SK-N-SH (cell line): ENCODE data around the gene MRPS34. TPM values are rescaled to one million over a fixed set of nuclear protein-coding genes. Genes with fewer than 3 reads are reported as not detected.
A peak's percentile ranks its signal among the peaks of the same experiment; 100 is the strongest.

Source experiments
- CTCF ChIA-PET: fragments of 300-600, 350-600 bp; formaldehyde crosslinking; extraction: SDS; loops from one replicate; lab custom pipeline; 2021; lab: Yijun Ruan, JAX
- POLR2A ChIA-PET: fragments of 350-600 bp; sonication (Branson Sonifier 250); formaldehyde crosslinking; extraction: SDS; loops from one replicate; lab custom pipeline; 2020; ENCODE audit warnings: antibody characterized with exemption, inconsistent platforms; lab: Yijun Ruan, JAX
- DNase-seq: peaks from one replicate; pipeline ENCODE4 v3.0.0; 2012
- H2AFZ ChIP-seq: fragments of 200-600 bp; sonication (generic); 2 replicates; pipeline ENCODE4 v1.8.1; 2016; ENCODE audit warnings: antibody characterized with exemption, mild to moderate bottlenecking, low read depth
- H3F3A ChIP-seq: fragments of 200-600 bp; sonication (generic); replicated peaks from 2 replicates; pipeline ENCODE3; 2016; ENCODE audit warnings: antibody characterized with exemption, mild to moderate bottlenecking; ENCODE audit not compliant: insufficient read depth
- H3K27ac ChIP-seq, 2 experiments: fragments of 200-500 bp in 1 of 2; fragments of 200-600 bp in 1 of 2; sonication (Bioruptor generic) in 1 of 2; sonication (generic), shearing (Covaris generic) in 1 of 2; 2 replicates each; pipeline versions ENCODE4 v1.5.1 to v1.6.1; 2014 to 2016; ENCODE audit warnings: low read depth in 2 of 2, inconsistent platforms in 1 of 2, low read length in 1 of 2, mild to moderate bottlenecking in 1 of 2, mixed read lengths in 1 of 2
- H3K27me3 ChIP-seq: fragments of 200-600 bp; sonication (generic), shearing (Covaris generic); 2 replicates; pipeline ENCODE4 v1.6.1; 2016; ENCODE audit warnings: mixed run types; ENCODE audit not compliant: insufficient read depth
- H3K36me3 ChIP-seq, 2 experiments: fragments of 200-500 bp in 1 of 2; fragments of 200-600 bp in 1 of 2; sonication (Bioruptor generic) in 1 of 2; sonication (generic) in 1 of 2; replicated peaks in 1 of 2; 2 replicates each; pipeline versions ENCODE3 to v1.5.1; 2014 to 2016; ENCODE audit warnings: low read length in 1 of 2, mild to moderate bottlenecking in 1 of 2; ENCODE audit not compliant: insufficient read depth in 2 of 2, control insufficient read depth in 1 of 2
- H3K4me1 ChIP-seq, 2 experiments: fragments of 200-500 bp in 1 of 2; fragments of 200-600 bp in 1 of 2; sonication (Bioruptor generic) in 1 of 2; sonication (generic), shearing (Covaris generic) in 1 of 2; 2 replicates each; pipeline versions ENCODE4 v1.5.1 to v1.6.1; 2014 to 2016; ENCODE audit warnings: low read depth in 1 of 2, low read length in 1 of 2, mixed run types in 1 of 2; ENCODE audit not compliant: insufficient read depth in 2 of 2, control insufficient read depth in 1 of 2
- H3K4me2 ChIP-seq: fragments of 200-600 bp; sonication (generic), shearing (Covaris generic); 2 replicates; pipeline ENCODE4 v1.6.1; 2017; ENCODE audit warnings: mixed run types
- H3K4me3 ChIP-seq, 2 experiments: fragments of 200-500 bp in 1 of 2; fragments of 200-600 bp in 1 of 2; sonication (Bioruptor generic) in 1 of 2; sonication (generic), shearing (Covaris generic) in 1 of 2; 2 replicates each; pipeline versions ENCODE4 v1.5.1 to v1.8.1; 2014 to 2016; ENCODE audit warnings: low read depth in 2 of 2, inconsistent platforms in 1 of 2, low read length in 1 of 2, mild to moderate bottlenecking in 1 of 2, mixed read lengths in 1 of 2, moderate library complexity in 1 of 2
- H3K79me2 ChIP-seq: fragments of 200-600 bp; sonication (generic); 2 replicates; pipeline ENCODE4 v1.8.1; 2017; ENCODE audit warnings: mild to moderate bottlenecking; ENCODE audit not compliant: insufficient read depth
- H3K9ac ChIP-seq: fragments of 200-600 bp; sonication (generic); 2 replicates; pipeline ENCODE4 v1.6.1; 2017; ENCODE audit warnings: mixed run types
- H3K9me2 ChIP-seq: fragments of 200-600 bp; sonication (generic); 2 replicates; pipeline ENCODE4 v1.6.1; 2017; ENCODE audit warnings: mixed run types
- H3K9me3 ChIP-seq: fragments of 200-600 bp; sonication (generic); 2 replicates; pipeline ENCODE4 v1.6.1; 2017; ENCODE audit warnings: mixed run types, mild to moderate bottlenecking, moderate library complexity
- H4K20me1 ChIP-seq: fragments of 200-600 bp; sonication (generic); 2 replicates; pipeline ENCODE4 v1.6.1; 2017; ENCODE audit warnings: mild to moderate bottlenecking, mixed run types; ENCODE audit not compliant: insufficient read depth
- CHD2 ChIP-seq: fragments of 150-350 bp; IDR thresholded peaks from 2 replicates; pipeline ENCODE4 v1.6.1; 2018; ENCODE audit warnings: low read length; ENCODE audit not compliant: partially characterized antibody
- CTCF ChIP-seq: fragments of 200-600 bp; sonication (generic); IDR thresholded peaks from 2 replicates; pipeline ENCODE4 v1.6.1; 2017; ENCODE audit warnings: antibody characterized with exemption, mild to moderate bottlenecking, moderate library complexity
- ELF1 ChIP-seq: IDR thresholded peaks from 2 replicates; pipeline ENCODE4 v1.4.0; 2012
- EP300 ChIP-seq, 2 experiments: IDR thresholded peaks; 2 replicates each; pipeline versions ENCODE4 v1.4.0 to v1.6.1; 2012; ENCODE audit warnings: borderline replicate concordance in 1 of 2, low read depth in 1 of 2, low read length in 1 of 2
- FOSL2 ChIP-seq: IDR thresholded peaks from 2 replicates; pipeline ENCODE4 v1.4.0; 2012; ENCODE audit warnings: low read depth, mild to moderate bottlenecking, moderate library complexity, borderline replicate concordance
- FOXM1 ChIP-seq: IDR thresholded peaks from 2 replicates; pipeline ENCODE4 v1.4.0; 2012; ENCODE audit warnings: low read depth, mild to moderate bottlenecking
- GABPA ChIP-seq: IDR thresholded peaks from 2 replicates; pipeline ENCODE4 v1.4.0; 2012; ENCODE audit warnings: low read depth, mild to moderate bottlenecking
- GATA2 ChIP-seq: sonication (generic); formaldehyde crosslinking; IDR thresholded peaks from 2 replicates; pipeline ENCODE4 v1.5.0; 2020; ENCODE audit warnings: mild to moderate bottlenecking, missing genetic modification reagents
- MEF2A ChIP-seq: IDR thresholded peaks from 2 replicates; pipeline ENCODE4 v1.4.0; 2012; ENCODE audit warnings: low read depth, borderline replicate concordance
- MXI1 ChIP-seq: IDR thresholded peaks from 2 replicates; pipeline ENCODE4 v1.6.1; 2012; ENCODE audit warnings: mild to moderate bottlenecking, low read depth, low read length, improper control_type of control experiment
- NFIC ChIP-seq: IDR thresholded peaks from 2 replicates; pipeline ENCODE4 v1.4.0; 2012; ENCODE audit warnings: borderline replicate concordance
- NRF1 ChIP-seq: IDR thresholded peaks from 2 replicates; pipeline ENCODE4 v1.6.1; 2012; ENCODE audit warnings: low read depth, mild to moderate bottlenecking, low read length
- PBX3 ChIP-seq: IDR thresholded peaks from 2 replicates; pipeline ENCODE4; 2012
- POLR2AphosphoS5 ChIP-seq: IDR thresholded peaks from 2 replicates; pipeline ENCODE4 v1.6.1; 2012; ENCODE audit warnings: low read depth, low read length
- RAD21 ChIP-seq: IDR thresholded peaks from 2 replicates; pipeline ENCODE4 v1.6.1; 2012; ENCODE audit warnings: mild to moderate bottlenecking, low read length
- SMC3 ChIP-seq: IDR thresholded peaks from 2 replicates; pipeline ENCODE4 v1.6.1; 2012; ENCODE audit warnings: low read depth, low read length, improper control_type of control experiment
- TAF1 ChIP-seq: IDR thresholded peaks from 2 replicates; pipeline ENCODE4 v1.6.1; 2012; ENCODE audit warnings: low read depth, mild to moderate bottlenecking, low read length, moderate library complexity, borderline replicate concordance
- TEAD4 ChIP-seq: IDR thresholded peaks from 2 replicates; pipeline ENCODE4 v1.4.0; 2012; ENCODE audit warnings: mild to moderate bottlenecking, borderline replicate concordance; ENCODE audit not compliant: insufficient read depth
- YY1 ChIP-seq: IDR thresholded peaks from 2 replicates; pipeline ENCODE4 v1.4.0; 2012; ENCODE audit warnings: low read depth, mild to moderate bottlenecking
- ZBTB33 ChIP-seq: IDR thresholded peaks from 2 replicates; pipeline ENCODE4 v1.4.0; 2012; ENCODE audit warnings: low read depth, borderline replicate concordance
- WGBS: methylation state at CpG from one replicate; pipeline ENCODE4 v1.1.6; 2017; ENCODE audit warnings: low lambda C conversion rate; 5-methylcytosine and 5-hydroxymethylcytosine counted together
- polyA plus RNA-seq, 3 experiments: library from polyadenylated mRNA; depleted of rRNA; stranded (reverse); fragments of >200 nt; gene quantifications; 2 replicates each; pipeline ENCODE4 v1.2.3, GENCODE V29; 2012

MRPS34 gene
- polyA plus RNA-seq, 1 of the 3 experiments (the other 2 are of a cell fraction), result 156 TPM

GRCh38 chr16:1772908-1773702 is at the start of gene MRPS34 (continued):
- TF ChIP-seq CTCF (peak; percentile 74), GATA2 (no peak), ZBTB33 (no peak), NRF1 (no peak), CHD2 (no peak), YY1 (peak; percentile 89), FOXM1 (no peak), MXI1 (peak; percentile 55; the same call in 1 of the 2 replicates)
- TF ChIP-seq, all 33 proteins: peak for 12

- H3K27ac ChIP-seq, result no peak overlapping the region
- POLR2A ChIA-PET, result no interaction called here
- CTCF ChIA-PET, result no interaction called here
- no peak overlapping the region for H3K4me2 ChIP-seq
- H4K20me1 ChIP-seq, result no peaks in the 10 kb centered on the region
- H3K9me3 ChIP-seq, result no peaks in the 10 kb centered on the region
- TF ChIP-seq POLR2AphosphoS5 (no peak), ELF1 (no peak), SMC3 (no peak), TEAD4 (no peak), EP300 (IDR thresholded peaks at IDR 0.05; ENCODE audit: borderline replicate concordance in 1 of 2, low read depth in 1 of 2, low read length in 1 of 2) (no peak), TAF1 (no peak), RAD21 (no peak), PBX3 (no peak), MEF2A (no peak), FOSL2 (no peak), GABPA (no peak), NFIC (no peak), GATA2 (no peak)
- peaks cover 0 to 8% of the 10 kb centered on the region in 2 experiments; a peak in 1 of 4 replicates for H3K4me1 ChIP-seq
- H3K79me2 ChIP-seq, result peaks cover 30% of the 10 kb centered on the region; the same call in 1 of the 2 replicates
- no peak overlapping the region for H2AFZ ChIP-seq
- peaks cover 0 to 5% of the 10 kb centered on the region in 2 experiments for H3K36me3 ChIP-seq
- no peaks in the 10 kb centered on the region for H3F3A ChIP-seq
- no peaks in the 10 kb centered on the region for H3K9me2 ChIP-seq
- 97% methylated on average over 16 of the region's 24 CpGs for WGBS
- H3K4me3 ChIP-seq, result no peak overlapping the region
- H3K27me3 ChIP-seq, result no peaks in the 10 kb centered on the region
- no peak for DNase-seq
- H3K9ac ChIP-seq, result no peak overlapping the region
Observed at GRCh38 chr16:1821861-1822611, 49.1 kb upstream of the MRPS34 start.
